HepG2 (cell line): ENCODE results near the gene KRTAP5-9. TPM values are rescaled to one million over a fixed set of nuclear protein-coding genes. Genes with fewer than 3 reads are reported as not detected.
"Not testable (repeated sequence)": the region's sequence is repeated elsewhere in the genome, so short reads cannot be mapped to it uniquely, and the experiment has no call there.

ENCODE experiments used
- AKAP8 ChIP-seq: sonication (generic); formaldehyde crosslinking; IDR thresholded peaks from 2 replicates; pipeline ENCODE4 v1.5.1; 2020; ENCODE audit warnings: mild to moderate bottlenecking, missing genetic modification reagents
- FOXP1 ChIP-seq, 2 experiments: fragments of 450-650 bp in 1 of 2; IDR thresholded peaks; 2 replicates each; pipeline ENCODE4 v1.6.1; 2017 to 2018; ENCODE audit warnings: antibody characterized with exemption in 1 of 2
- GFI1 ChIP-seq: sonication (generic); formaldehyde crosslinking; IDR thresholded peaks from 2 replicates; pipeline ENCODE4 v1.5.0; 2020; ENCODE audit warnings: missing genetic modification reagents, mild to moderate bottlenecking, borderline replicate concordance
- IKZF5 ChIP-seq: IDR thresholded peaks from 2 replicates; pipeline ENCODE4 v1.6.1; 2018; ENCODE audit warnings: missing genetic modification reagents, mild to moderate bottlenecking, missing compliant biosample characterization
- MIER3 ChIP-seq: IDR thresholded peaks from 2 replicates; pipeline ENCODE4 v1.6.1; 2016; ENCODE audit warnings: missing compliant biosample characterization, borderline replicate concordance
- POLR2AphosphoS5 ChIP-seq: IDR thresholded peaks from 2 replicates; pipeline ENCODE4 v1.6.1; 2012; ENCODE audit warnings: low read depth, low read length
- SAP130 ChIP-seq: IDR thresholded peaks from 2 replicates; pipeline ENCODE4 v1.6.1; 2016; ENCODE audit warnings: low read depth
- ZBTB38 ChIP-seq: sonication (generic); formaldehyde crosslinking; IDR thresholded peaks from 2 replicates; pipeline ENCODE4 v1.5.1; 2020; ENCODE audit warnings: mild to moderate bottlenecking, missing genetic modification reagents
- ZFP91 ChIP-seq: sonication (generic); formaldehyde crosslinking; IDR thresholded peaks from 2 replicates; pipeline ENCODE4 v1.9.0; 2022; ENCODE audit warnings: missing genetic modification reagents, mild to moderate bottlenecking, borderline replicate concordance
- ZNF556 ChIP-seq: sonication (generic); formaldehyde crosslinking; IDR thresholded peaks from 2 replicates; pipeline ENCODE4 v1.4.0; 2020; ENCODE audit warnings: mild to moderate bottlenecking, missing genetic modification reagents, borderline replicate concordance
- ZNF607 ChIP-seq: sonication (generic); formaldehyde crosslinking; IDR thresholded peaks from 2 replicates; pipeline ENCODE4 v1.5.1; 2020; ENCODE audit warnings: missing genetic modification reagents, mild to moderate bottlenecking, borderline replicate concordance
- ZNF761 ChIP-seq: sonication (generic); formaldehyde crosslinking; conservative IDR thresholded peaks from 2 replicates; pipeline ENCODE4 v1.4.0; 2020; ENCODE audit warnings: mild to moderate bottlenecking, missing genetic modification reagents
- ZSCAN21 ChIP-seq: sonication (generic); formaldehyde crosslinking; IDR thresholded peaks from 2 replicates; pipeline ENCODE4 v1.8.0; 2022; ENCODE audit warnings: mild to moderate bottlenecking, missing genetic modification reagents, moderate library complexity, borderline replicate concordance
- ZSCAN9 ChIP-seq: IDR thresholded peaks from 2 replicates; pipeline ENCODE4 v1.6.1; 2016; ENCODE audit warnings: borderline replicate concordance
- polyA plus RNA-seq, 8 experiments: library from polyadenylated mRNA; depleted of rRNA in 3 of 8; stranded (reverse) in 7 of 8; unstranded in 1 of 8; fragments of >200 nt; fragmentation: Illumina TruSeq in 4 of 8; extraction: Trizol in 4 of 8; gene quantifications; 2 replicates each; pipeline versions ENCODE4 v1.2.1 to v1.2.3, GENCODE V29; 2011 to 2016; ENCODE audit warnings: low read depth in 4 of 8, missing spikeins in 1 of 8, mixed read lengths in 1 of 8; ENCODE audit not compliant: insufficient read depth in 1 of 8
- total RNA-seq, 5 experiments: library from RNA; depleted of rRNA; stranded (reverse); fragments of >200 nt; fragmentation: Illumina TruSeq; extraction: Trizol; gene quantifications; 2 replicates each; pipeline ENCODE4 v1.2.3, GENCODE V29; 2016; ENCODE audit warnings: low read depth in 1 of 5
- TF ChIP-seq, protein P1 (sequence below): sonication (generic); formaldehyde crosslinking; IDR thresholded peaks from 2 replicates; pipeline ENCODE4 v1.4.0; 2020; ENCODE audit warnings: missing genetic modification reagents, borderline replicate concordance
- TF ChIP-seq, protein P2 (sequence below): sonication (generic); formaldehyde crosslinking; IDR thresholded peaks from 2 replicates; pipeline ENCODE4 v1.4.0; 2020; ENCODE audit warnings: mild to moderate bottlenecking, missing genetic modification reagents, borderline replicate concordance

Gene KRTAP5-9
- total and polyA plus RNA-seq, 2 of the 13 experiments (the other 11 are each of a cell fraction or from before 2014, with no cell fraction given), result 0.09 TPM; not detected in 1

GRCh38 chr11:71534711-71535608 is 13.3 kb upstream of the KRTAP5-9 start (continued):
- TF ChIP-seq, protein P1, sequence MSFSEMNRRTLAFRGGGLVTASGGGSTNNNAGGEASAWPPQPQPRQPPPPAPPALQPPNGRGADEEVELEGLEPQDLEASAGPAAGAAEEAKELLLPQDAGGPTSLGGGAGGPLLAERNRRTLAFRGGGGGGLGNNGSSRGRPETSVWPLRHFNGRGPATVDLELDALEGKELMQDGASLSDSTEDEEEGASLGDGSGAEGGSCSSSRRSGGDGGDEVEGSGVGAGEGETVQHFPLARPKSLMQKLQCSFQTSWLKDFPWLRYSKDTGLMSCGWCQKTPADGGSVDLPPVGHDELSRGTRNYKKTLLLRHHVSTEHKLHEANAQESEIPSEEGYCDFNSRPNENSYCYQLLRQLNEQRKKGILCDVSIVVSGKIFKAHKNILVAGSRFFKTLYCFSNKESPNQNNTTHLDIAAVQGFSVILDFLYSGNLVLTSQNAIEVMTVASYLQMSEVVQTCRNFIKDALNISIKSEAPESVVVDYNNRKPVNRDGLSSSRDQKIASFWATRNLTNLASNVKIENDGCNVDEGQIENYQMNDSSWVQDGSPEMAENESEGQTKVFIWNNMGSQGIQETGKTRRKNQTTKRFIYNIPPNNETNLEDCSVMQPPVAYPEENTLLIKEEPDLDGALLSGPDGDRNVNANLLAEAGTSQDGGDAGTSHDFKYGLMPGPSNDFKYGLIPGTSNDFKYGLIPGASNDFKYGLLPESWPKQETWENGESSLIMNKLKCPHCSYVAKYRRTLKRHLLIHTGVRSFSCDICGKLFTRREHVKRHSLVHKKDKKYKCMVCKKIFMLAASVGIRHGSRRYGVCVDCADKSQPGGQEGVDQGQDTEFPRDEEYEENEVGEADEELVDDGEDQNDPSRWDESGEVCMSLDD (CRISPR knock-in tag), result 0 out of 2 replicates have a peak, but pooled peaks have one; percentile 55
- TF ChIP-seq ZNF607 (CRISPR knock-in tag), result 0 out of 2 replicates have a peak, but pooled peaks have one; percentile 47
- 0 out of 2 replicates have a peak, but pooled peaks have one; percentile 33 for TF ChIP-seq ZBTB38
- TF ChIP-seq AKAP8 (CRISPR knock-in tag), result peak; percentile 20; the same call in 1 of the 2 replicates
- TF ChIP-seq ZNF761 (CRISPR knock-in tag), result 0 out of 2 replicates have a peak, but pooled peaks have one; percentile 28
- TF ChIP-seq MIER3 (CRISPR knock-in tag), result peak; percentile 68; the same call in 1 of the 2 replicates
- not testable (repeated sequence) for TF ChIP-seq FOXP1 (IDR thresholded peaks at IDR 0.05)
- TF ChIP-seq FOXP1 (CRISPR knock-in tag; IDR thresholded peaks at IDR 0.05), result peak; percentile 77; the same call in 1 of the 2 replicates
- peak; percentile 15; the same call in 1 of the 2 replicates for TF ChIP-seq ZNF556 (CRISPR knock-in tag)
- peak; percentile 35; the same call in 1 of the 2 replicates for TF ChIP-seq SAP130 (CRISPR knock-in tag)
- TF ChIP-seq POLR2AphosphoS5, result 0 out of 2 replicates have a peak, but pooled peaks have one; percentile 9
- TF ChIP-seq, protein P2, sequence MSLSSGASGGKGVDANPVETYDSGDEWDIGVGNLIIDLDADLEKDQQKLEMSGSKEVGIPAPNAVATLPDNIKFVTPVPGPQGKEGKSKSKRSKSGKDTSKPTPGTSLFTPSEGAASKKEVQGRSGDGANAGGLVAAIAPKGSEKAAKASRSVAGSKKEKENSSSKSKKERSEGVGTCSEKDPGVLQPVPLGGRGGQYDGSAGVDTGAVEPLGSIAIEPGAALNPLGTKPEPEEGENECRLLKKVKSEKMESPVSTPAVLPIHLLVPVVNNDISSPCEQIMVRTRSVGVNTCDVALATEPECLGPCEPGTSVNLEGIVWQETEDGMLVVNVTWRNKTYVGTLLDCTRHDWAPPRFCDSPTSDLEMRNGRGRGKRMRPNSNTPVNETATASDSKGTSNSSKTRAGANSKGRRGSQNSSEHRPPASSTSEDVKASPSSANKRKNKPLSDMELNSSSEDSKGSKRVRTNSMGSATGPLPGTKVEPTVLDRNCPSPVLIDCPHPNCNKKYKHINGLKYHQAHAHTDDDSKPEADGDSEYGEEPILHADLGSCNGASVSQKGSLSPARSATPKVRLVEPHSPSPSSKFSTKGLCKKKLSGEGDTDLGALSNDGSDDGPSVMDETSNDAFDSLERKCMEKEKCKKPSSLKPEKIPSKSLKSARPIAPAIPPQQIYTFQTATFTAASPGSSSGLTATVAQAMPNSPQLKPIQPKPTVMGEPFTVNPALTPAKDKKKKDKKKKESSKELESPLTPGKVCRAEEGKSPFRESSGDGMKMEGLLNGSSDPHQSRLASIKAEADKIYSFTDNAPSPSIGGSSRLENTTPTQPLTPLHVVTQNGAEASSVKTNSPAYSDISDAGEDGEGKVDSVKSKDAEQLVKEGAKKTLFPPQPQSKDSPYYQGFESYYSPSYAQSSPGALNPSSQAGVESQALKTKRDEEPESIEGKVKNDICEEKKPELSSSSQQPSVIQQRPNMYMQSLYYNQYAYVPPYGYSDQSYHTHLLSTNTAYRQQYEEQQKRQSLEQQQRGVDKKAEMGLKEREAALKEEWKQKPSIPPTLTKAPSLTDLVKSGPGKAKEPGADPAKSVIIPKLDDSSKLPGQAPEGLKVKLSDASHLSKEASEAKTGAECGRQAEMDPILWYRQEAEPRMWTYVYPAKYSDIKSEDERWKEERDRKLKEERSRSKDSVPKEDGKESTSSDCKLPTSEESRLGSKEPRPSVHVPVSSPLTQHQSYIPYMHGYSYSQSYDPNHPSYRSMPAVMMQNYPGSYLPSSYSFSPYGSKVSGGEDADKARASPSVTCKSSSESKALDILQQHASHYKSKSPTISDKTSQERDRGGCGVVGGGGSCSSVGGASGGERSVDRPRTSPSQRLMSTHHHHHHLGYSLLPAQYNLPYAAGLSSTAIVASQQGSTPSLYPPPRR (CRISPR knock-in tag), result peak; percentile 58; the same call in 1 of the 2 replicates
- TF ChIP-seq GFI1, result peak; percentile 76; the same call in 1 of the 2 replicates
- TF ChIP-seq IKZF5 (CRISPR knock-in tag), result 0 out of 2 replicates have a peak, but pooled peaks have one; percentile 50
- TF ChIP-seq ZFP91 (CRISPR knock-in tag), result peak; percentile 34; the same call in 1 of the 2 replicates
- peak; percentile 32; the same call in 1 of the 2 replicates for TF ChIP-seq ZSCAN21 (CRISPR knock-in tag)
- peak; percentile 9; the same call in 1 of the 2 replicates for TF ChIP-seq ZSCAN9 (CRISPR knock-in tag)
